A549 (cell line): ENCODE data around the gene SELENOO. TPM values are rescaled to one million over a fixed set of nuclear protein-coding genes. Genes with fewer than 3 reads are reported as not detected.

Source experiments
- ATAC-seq, 2 experiments: fragments of 200-7000 bp in 1 of 2; fragments of >200 bp in 1 of 2; cut with Nextera tagmentation in 1 of 2; cut with Tn5 transposase in 1 of 2; 3 replicates each; pipeline versions ENCODE4 v1.8.0 to v1.9.1; 2018 to 2020; ENCODE audit warnings: mild to moderate bottlenecking in 1 of 2, moderate library complexity in 1 of 2
- CTCF ChIA-PET: fragments of 300-600 bp; sonication (Branson Sonifier 250); formaldehyde crosslinking; extraction: SDS; loops from one replicate; lab custom pipeline; 2021; ENCODE audit warnings: antibody characterized with exemption, inconsistent platforms; lab: Yijun Ruan, JAX
- POLR2A ChIA-PET: fragments of 350-600 bp; formaldehyde crosslinking; extraction: SDS; loops from one replicate; lab custom pipeline; 2021; ENCODE audit warnings: antibody characterized with exemption, inconsistent platforms; lab: Yijun Ruan, JAX
- DNase-seq, 2 experiments: peaks; one replicate each; pipeline versions ENCODE4 v3.0.0 to v3.0.0-alpha.2; 2011 to 2016; ENCODE audit warnings: low read depth in 1 of 2, low spot score in 1 of 2
- FAIRE-seq: peaks from 2 replicates; lab custom pipeline; 2011; peaks lifted over from hg19 to GRCh38; lab: Jason Lieb, UNC
- H3K27ac ChIP-seq, 2 experiments: fragments of >200 bp; sonication (Bioruptor Twin); formaldehyde crosslinking; 3 replicates each; pipeline ENCODE4 v1.5.1; 2016 to 2017
- H3K4me1 ChIP-seq: fragments of >200 bp; sonication (Bioruptor Twin); formaldehyde crosslinking; 3 replicates; pipeline ENCODE4 v1.6.1; 2016
- H3K4me2 ChIP-seq: fragments of >200 bp; sonication (Bioruptor Twin); formaldehyde crosslinking; 3 replicates; pipeline ENCODE4 v1.6.1; 2016
- H3K4me3 ChIP-seq: fragments of >200 bp; sonication (Bioruptor Twin); formaldehyde crosslinking; 3 replicates; pipeline ENCODE4 v1.5.1; 2016
- H3K9me3 ChIP-seq: fragments of >200 bp; sonication (Bioruptor Twin); formaldehyde crosslinking; 3 replicates; pipeline ENCODE4 v1.6.1; 2016
- CBX8 ChIP-seq: fragments of 200-600 bp; sonication (generic); IDR thresholded peaks from 2 replicates; pipeline ENCODE4 v1.6.1; 2016
- CHD2 ChIP-seq: fragments of 150-350 bp; IDR thresholded peaks from 2 replicates; pipeline ENCODE4 v1.6.1; 2014; ENCODE audit warnings: low read length; ENCODE audit not compliant: partially characterized antibody
- EHMT2 ChIP-seq: fragments of 200-600 bp; sonication (generic); IDR thresholded peaks from 2 replicates; pipeline ENCODE4 v1.6.1; 2016; ENCODE audit warnings: antibody characterized with exemption, low read depth, mild to moderate bottlenecking, moderate library complexity
- ESRRA ChIP-seq: fragments of 150-350 bp; IDR thresholded peaks from 2 replicates; pipeline ENCODE4 v1.6.1; 2014; ENCODE audit warnings: mild to moderate bottlenecking, low read length, borderline replicate concordance
- GATA3 ChIP-seq: IDR thresholded peaks from 2 replicates; pipeline ENCODE4 v1.6.1; 2012; ENCODE audit warnings: borderline replicate concordance
- HOXA7 ChIP-seq: fragments of 250-450 bp; sonication (Bioruptor Pico); IDR thresholded peaks from 2 replicates; pipeline ENCODE4 v1.5.0; 2020; ENCODE audit warnings: mild to moderate bottlenecking, moderate library complexity
- HOXB13 ChIP-seq: fragments of 250-450 bp; sonication (Bioruptor Pico); IDR thresholded peaks from 2 replicates; pipeline ENCODE4 v1.5.0; 2020; ENCODE audit warnings: low read depth, mild to moderate bottlenecking, moderate library complexity
- JUN ChIP-seq, 2 experiments: fragments of >200 bp; sonication (Bioruptor Twin); formaldehyde crosslinking; IDR thresholded peaks; 2 replicates in 1 of 2; 3 replicates in 1 of 2; pipeline ENCODE4 v1.6.1; 2016 to 2017
- JUNB ChIP-seq: fragments of >200 bp; sonication (Bioruptor Twin); formaldehyde crosslinking; IDR thresholded peaks from 2 replicates; pipeline ENCODE4 v1.6.1; 2016
- NFE2L2 ChIP-seq: fragments of 150-350 bp; conservative IDR thresholded peaks from 2 replicates; pipeline ENCODE4 v1.6.1; 2014; ENCODE audit warnings: low read length
- NPAS2 ChIP-seq: fragments of 250-450 bp; sonication (Bioruptor Pico); IDR thresholded peaks from 2 replicates; pipeline ENCODE4 v1.8.0; 2022; ENCODE audit warnings: mild to moderate bottlenecking, moderate library complexity, borderline replicate concordance
- NR3C1 ChIP-seq: fragments of >200 bp; sonication (Bioruptor Twin); formaldehyde crosslinking; IDR thresholded peaks from 3 replicates; pipeline ENCODE4 v1.6.1; 2017
- RAD21 ChIP-seq, 2 experiments: fragments of >200 bp in 1 of 2; sonication (Bioruptor Twin) in 1 of 2; formaldehyde crosslinking in 1 of 2; IDR thresholded peaks in 1 of 2; conservative IDR thresholded peaks in 1 of 2; 2 replicates in 1 of 2; 3 replicates in 1 of 2; pipeline ENCODE4 v1.6.1; 2012 to 2018; ENCODE audit warnings: inconsistent platforms in 1 of 2
- SMC3 ChIP-seq: fragments of >200 bp; sonication (Bioruptor Twin); formaldehyde crosslinking; IDR thresholded peaks from 3 replicates; pipeline ENCODE4 v1.6.1; 2018; ENCODE audit warnings: inconsistent platforms
- ZSCAN20 ChIP-seq: fragments of 250-450 bp; sonication (Bioruptor Pico); IDR thresholded peaks from 2 replicates; pipeline ENCODE4 v1.8.0; 2022; ENCODE audit warnings: mild to moderate bottlenecking, moderate library complexity
- WGBS: methylation state at CpG from one replicate; pipeline ENCODE4 v1.1.6; 2017; ENCODE audit errors: missing lambda C conversion rate; 5-methylcytosine and 5-hydroxymethylcytosine counted together
- polyA plus RNA-seq, 4 experiments: library from polyadenylated mRNA; depleted of rRNA in 3 of 4; stranded (reverse); fragments of >200 nt; fragmentation: RNase III in 1 of 4; extraction: RNeasy Plus Mini Kit Qiagen cat#74134 plus additional on column Dnase treatment in 1 of 4; gene quantifications; 2 replicates in 3 of 4; 3 replicates in 1 of 4; pipeline ENCODE4 v1.2.3, GENCODE V29; 2011 to 2017
- TF ChIP-seq, protein P1 (sequence below): fragments of 200-600 bp; sonication (generic); IDR thresholded peaks from 2 replicates; pipeline ENCODE4 v1.6.1; 2016; ENCODE audit warnings: antibody characterized with exemption, mild to moderate bottlenecking, moderate library complexity
- TF ChIP-seq, protein P2 (sequence below): fragments of >200 bp; sonication (Bioruptor Twin); formaldehyde crosslinking; IDR thresholded peaks from 2 replicates; pipeline ENCODE4 v1.6.1; 2016

The SELENOO gene
- polyA plus RNA-seq, 2 of the 4 experiments (the other 2 are of a cell fraction) = 7.8 to 14.7 TPM

DNA sequence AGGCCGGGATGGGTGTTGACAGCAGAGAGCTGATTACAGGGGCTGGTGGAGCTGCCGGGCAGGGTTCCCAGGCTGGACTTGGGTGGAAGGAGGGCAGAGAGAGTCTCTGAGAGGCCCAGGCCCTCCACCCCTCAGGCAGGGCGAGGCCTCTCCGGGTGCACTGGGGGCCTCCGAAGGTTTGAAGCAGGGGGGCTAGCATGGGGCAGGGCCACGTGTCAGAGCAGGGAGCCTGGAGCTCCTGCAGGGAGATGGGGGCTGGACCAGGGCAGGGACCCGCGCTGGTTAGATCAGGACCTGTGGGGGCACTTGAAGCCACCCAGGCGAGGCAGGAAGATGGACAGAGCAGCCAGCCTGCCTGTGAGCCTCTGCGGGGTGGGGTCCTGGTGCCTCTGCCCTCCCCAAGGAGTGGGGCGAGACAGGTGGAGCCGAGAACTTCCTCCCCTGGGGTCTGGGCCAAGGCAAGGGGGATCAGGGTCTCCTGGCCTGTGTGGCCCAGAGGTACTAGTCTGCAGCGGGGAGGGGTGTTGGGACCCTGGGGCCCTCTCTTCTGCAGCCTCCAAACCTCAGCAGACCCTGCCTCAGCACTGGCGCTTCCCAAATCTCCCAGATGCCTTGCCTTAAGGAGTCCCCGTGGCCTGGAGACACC lies 29.4 kb upstream of the SELENOO start:
- WGBS = 80% methylated on average over 12 of the region's 15 CpGs
- POLR2A ChIA-PET = no interaction called here
- FAIRE-seq = no peak
- TF ChIP-seq EHMT2 (no peak), JUN (IDR thresholded peaks at IDR 0.05) (no peak), NR3C1 (no peak), NFE2L2 (no peak)
- TF ChIP-seq, protein P1, sequence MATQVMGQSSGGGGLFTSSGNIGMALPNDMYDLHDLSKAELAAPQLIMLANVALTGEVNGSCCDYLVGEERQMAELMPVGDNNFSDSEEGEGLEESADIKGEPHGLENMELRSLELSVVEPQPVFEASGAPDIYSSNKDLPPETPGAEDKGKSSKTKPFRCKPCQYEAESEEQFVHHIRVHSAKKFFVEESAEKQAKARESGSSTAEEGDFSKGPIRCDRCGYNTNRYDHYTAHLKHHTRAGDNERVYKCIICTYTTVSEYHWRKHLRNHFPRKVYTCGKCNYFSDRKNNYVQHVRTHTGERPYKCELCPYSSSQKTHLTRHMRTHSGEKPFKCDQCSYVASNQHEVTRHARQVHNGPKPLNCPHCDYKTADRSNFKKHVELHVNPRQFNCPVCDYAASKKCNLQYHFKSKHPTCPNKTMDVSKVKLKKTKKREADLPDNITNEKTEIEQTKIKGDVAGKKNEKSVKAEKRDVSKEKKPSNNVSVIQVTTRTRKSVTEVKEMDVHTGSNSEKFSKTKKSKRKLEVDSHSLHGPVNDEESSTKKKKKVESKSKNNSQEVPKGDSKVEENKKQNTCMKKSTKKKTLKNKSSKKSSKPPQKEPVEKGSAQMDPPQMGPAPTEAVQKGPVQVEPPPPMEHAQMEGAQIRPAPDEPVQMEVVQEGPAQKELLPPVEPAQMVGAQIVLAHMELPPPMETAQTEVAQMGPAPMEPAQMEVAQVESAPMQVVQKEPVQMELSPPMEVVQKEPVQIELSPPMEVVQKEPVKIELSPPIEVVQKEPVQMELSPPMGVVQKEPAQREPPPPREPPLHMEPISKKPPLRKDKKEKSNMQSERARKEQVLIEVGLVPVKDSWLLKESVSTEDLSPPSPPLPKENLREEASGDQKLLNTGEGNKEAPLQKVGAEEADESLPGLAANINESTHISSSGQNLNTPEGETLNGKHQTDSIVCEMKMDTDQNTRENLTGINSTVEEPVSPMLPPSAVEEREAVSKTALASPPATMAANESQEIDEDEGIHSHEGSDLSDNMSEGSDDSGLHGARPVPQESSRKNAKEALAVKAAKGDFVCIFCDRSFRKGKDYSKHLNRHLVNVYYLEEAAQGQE = no peak
- ATAC-seq = peak in 1 of 2 experiments; percentile 17; a peak in 2 of 6 replicates
- DNase-seq = no peak
- CTCF ChIA-PET = interaction anchor here (1.2 kb wide), 1 partner anchor 60 kb away, joined by 3 read pairs; no protein-coding TSS in a partner anchor
- Histone ChIP-seq H3K4me1 (peaks cover 7% of the 10 kb centered on the region; the same call in 1 of the 3 replicates), H3K9me3 (no peaks in the 10 kb centered on the region), H3K4me3 (peak overlapping the region; percentile 81), H3K27ac (peak overlapping the region; percentile 90 to 97; a peak in 4 of 6 replicates), H3K4me2 (peak overlapping the region; percentile 96)

DNA sequence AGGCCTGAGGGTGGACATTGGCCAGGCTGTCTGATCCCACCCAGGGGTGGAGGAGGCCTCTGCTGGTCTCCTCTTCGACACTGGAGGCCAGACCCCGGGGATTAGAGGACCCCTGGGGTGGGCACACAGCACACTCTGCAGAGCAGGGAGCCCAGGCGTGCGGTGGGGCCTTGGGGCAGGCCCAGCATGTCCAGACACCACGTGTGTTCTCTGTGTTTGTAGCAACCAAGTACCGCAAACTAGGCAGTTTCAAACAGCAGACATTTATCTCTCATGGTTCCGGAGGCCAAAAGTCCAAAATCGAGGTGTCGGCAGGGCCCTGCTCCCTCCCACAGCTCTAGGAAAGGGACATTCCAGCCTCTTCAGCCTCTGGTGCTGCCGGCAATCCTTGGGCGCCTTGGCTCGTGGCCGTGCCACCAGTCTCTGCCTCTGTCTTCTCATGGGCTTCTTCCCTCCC lies 28.8 kb upstream of the SELENOO start:
- Histone ChIP-seq H3K4me3 (no peak overlapping the region), H3K27ac (no peak overlapping the region; a peak in 1 of 6 replicates), H3K4me2 (peak overlapping the region; percentile 96; the same call in 2 of the 3 replicates), H3K9me3 (no peaks in the 10 kb centered on the region), H3K4me1 (peaks cover 7% of the 10 kb centered on the region; the same call in 1 of the 3 replicates)
- 86% methylated on average over 7 of the region's 13 CpGs for WGBS
- TF ChIP-seq JUNB (no peak), NFE2L2 (no peak), GATA3 (no peak), NPAS2 (CRISPR knock-in tag) (no peak), NR3C1 (no peak), RAD21 (conservative IDR thresholded peaks at IDR 0.05 in 1 of 2, IDR thresholded peaks at IDR 0.05 in 1 of 2) (no peak), ESRRA (no peak), CBX8 (no peak), HOXA7 (CRISPR knock-in tag) (no peak), HOXB13 (CRISPR knock-in tag) (no peak), ZSCAN20 (CRISPR knock-in tag) (no peak), SMC3 (no peak), CHD2 (no peak)
- TF ChIP-seq, protein P1 = no peak
- TF ChIP-seq, protein P2, sequence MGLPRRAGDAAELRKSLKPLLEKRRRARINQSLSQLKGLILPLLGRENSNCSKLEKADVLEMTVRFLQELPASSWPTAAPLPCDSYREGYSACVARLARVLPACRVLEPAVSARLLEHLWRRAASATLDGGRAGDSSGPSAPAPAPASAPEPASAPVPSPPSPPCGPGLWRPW = no peak
- CTCF ChIA-PET = interaction anchor here (1.0 kb wide), 1 partner anchor 27 kb away, joined by 3 read pairs; no protein-coding TSS in a partner anchor
- ATAC-seq (no peak; a peak in 1 of 6 replicates), DNase-seq (no peak), FAIRE-seq (no peak)
- POLR2A ChIA-PET = no interaction called here
